Keratinocyte (primary cell): ENCODE results near the gene ANKRD39. TPM values are rescaled to one million over a fixed set of nuclear protein-coding genes. Genes with fewer than 3 reads are reported as not detected.
A peak's percentile ranks its signal among the peaks of the same experiment; 100 is the strongest.

Experiments used
- DNase-seq: peaks from one replicate; pipeline ENCODE4 v3.0.0-alpha.2; 2011; ENCODE audit warnings: low read depth, missing footprints, low spot score
- FAIRE-seq: peaks from 2 replicates; lab custom pipeline; 2011; peaks lifted over from hg19 to GRCh38; lab: Jason Lieb, UNC
- H2AFZ ChIP-seq: 2 replicates; pipeline ENCODE4 v1.6.0; 2012; ENCODE audit warnings: low read length, control low read depth, inconsistent platforms; ENCODE audit not compliant: control insufficient read depth
- H3K27ac ChIP-seq: 2 replicates; pipeline ENCODE4 v1.5.1; 2011; ENCODE audit warnings: low read length; ENCODE audit not compliant: control insufficient read depth, insufficient read depth
- H3K27me3 ChIP-seq: 3 replicates; pipeline ENCODE4 v1.6.0; 2011; ENCODE audit warnings: low read length; ENCODE audit not compliant: control insufficient read depth, insufficient read depth; ENCODE audit errors: extremely low read depth
- H3K36me3 ChIP-seq, 2 experiments: 2 replicates in 1 of 2; 3 replicates in 1 of 2; pipeline ENCODE4 v1.5.1; 2011; ENCODE audit warnings: low read length in 2 of 2, mild to moderate bottlenecking in 1 of 2; ENCODE audit not compliant: control insufficient read depth in 2 of 2, insufficient read depth in 2 of 2; ENCODE audit errors: extremely low read depth in 1 of 2
- H3K4me1 ChIP-seq: 3 replicates; pipeline ENCODE4 v1.5.1; 2011; ENCODE audit warnings: low read length; ENCODE audit not compliant: control insufficient read depth, insufficient read depth; ENCODE audit errors: extremely low read depth
- H3K4me2 ChIP-seq: 3 replicates; pipeline ENCODE4 v1.6.0; 2011; ENCODE audit warnings: low read depth, low read length; ENCODE audit not compliant: control insufficient read depth, insufficient read depth; ENCODE audit errors: extremely low read depth
- H3K4me3 ChIP-seq, 3 experiments: fragments of 200-600 bp in 1 of 3; sonication (generic) in 1 of 3; 2 replicates in 2 of 3; 3 replicates in 1 of 3; pipeline ENCODE4 v1.5.1; 2011 to 2016; ENCODE audit warnings: low read length in 3 of 3, mild to moderate bottlenecking in 3 of 3, control low read depth in 2 of 3, inconsistent platforms in 1 of 3, low read depth in 1 of 3, mixed read lengths in 1 of 3, mixed run types in 1 of 3, moderate library complexity in 1 of 3; ENCODE audit not compliant: control insufficient read depth in 2 of 3, insufficient read depth in 2 of 3; ENCODE audit errors: extremely low read depth in 1 of 3
- H3K79me2 ChIP-seq: 2 replicates; pipeline ENCODE4 v1.6.0; 2012; ENCODE audit warnings: low read length; ENCODE audit not compliant: control insufficient read depth, insufficient read depth
- H3K9ac ChIP-seq: 3 replicates; pipeline ENCODE4 v1.6.0; 2011; ENCODE audit warnings: low read length; ENCODE audit not compliant: control insufficient read depth, insufficient read depth; ENCODE audit errors: extremely low read depth
- H3K9me1 ChIP-seq: 3 replicates; pipeline ENCODE4 v1.6.0; 2011; ENCODE audit warnings: low read length; ENCODE audit not compliant: control insufficient read depth, insufficient read depth; ENCODE audit errors: extremely low read depth
- H3K9me3 ChIP-seq: 2 replicates; pipeline ENCODE4 v1.5.1; 2012; ENCODE audit warnings: low read depth, low read length; ENCODE audit not compliant: control insufficient read depth
- H4K20me1 ChIP-seq: 3 replicates; pipeline ENCODE4 v1.6.0; 2011; ENCODE audit warnings: low read length; ENCODE audit not compliant: control insufficient read depth, insufficient read depth; ENCODE audit errors: extremely low read depth
- CTCF ChIP-seq, 3 experiments: IDR thresholded peaks in 1 of 3; conservative IDR thresholded peaks in 1 of 3; optimal IDR thresholded peaks in 1 of 3; 2 replicates in 2 of 3; 3 replicates in 1 of 3; pipeline versions ENCODE3 to v1.5.1; 2011; ENCODE audit warnings: low read length in 3 of 3, mild to moderate bottlenecking in 3 of 3, moderate library complexity in 2 of 3, control low read depth in 1 of 3, inconsistent platforms in 1 of 3; ENCODE audit not compliant: insufficient read depth in 2 of 3; ENCODE audit errors: extremely low read depth in 1 of 3
- EZH2 ChIP-seq: IDR thresholded peaks from one replicate; pipeline ENCODE4 v1.6.1; 2012; ENCODE audit warnings: inconsistent platforms, mild to moderate bottlenecking, low read length, moderate library complexity
- dilution Hi-C: fragments of 300-500 bp; cut with MboI; formaldehyde crosslinking; loops from one replicate; pipeline ENCODE4 v1.7.0; 2020; ENCODE audit warnings: low sequenced_read_pairs; ENCODE audit not compliant: extremely low pct_ligation_motif_present
- polyA plus RNA-seq, 5 experiments: library from polyadenylated mRNA; depleted of rRNA in 3 of 5; stranded (reverse) in 3 of 5; stranded (forward) in 1 of 5; unstranded in 1 of 5; fragments of >200 nt; gene quantifications; 1 replicate in 1 of 5; 2 replicates in 3 of 5; 3 replicates in 1 of 5; pipeline versions ENCODE4 v1.2.1 to v1.2.3, GENCODE V29; 2011 to 2012; ENCODE audit warnings: missing spikeins in 2 of 5, low read depth in 1 of 5, low replicate concordance in 1 of 5

The ANKRD39 gene
- polyA plus RNA-seq, 1 donor (not counting 4 experiments of a cell fraction or from before 2014, with no cell fraction given) = 7.2 TPM

DNA sequence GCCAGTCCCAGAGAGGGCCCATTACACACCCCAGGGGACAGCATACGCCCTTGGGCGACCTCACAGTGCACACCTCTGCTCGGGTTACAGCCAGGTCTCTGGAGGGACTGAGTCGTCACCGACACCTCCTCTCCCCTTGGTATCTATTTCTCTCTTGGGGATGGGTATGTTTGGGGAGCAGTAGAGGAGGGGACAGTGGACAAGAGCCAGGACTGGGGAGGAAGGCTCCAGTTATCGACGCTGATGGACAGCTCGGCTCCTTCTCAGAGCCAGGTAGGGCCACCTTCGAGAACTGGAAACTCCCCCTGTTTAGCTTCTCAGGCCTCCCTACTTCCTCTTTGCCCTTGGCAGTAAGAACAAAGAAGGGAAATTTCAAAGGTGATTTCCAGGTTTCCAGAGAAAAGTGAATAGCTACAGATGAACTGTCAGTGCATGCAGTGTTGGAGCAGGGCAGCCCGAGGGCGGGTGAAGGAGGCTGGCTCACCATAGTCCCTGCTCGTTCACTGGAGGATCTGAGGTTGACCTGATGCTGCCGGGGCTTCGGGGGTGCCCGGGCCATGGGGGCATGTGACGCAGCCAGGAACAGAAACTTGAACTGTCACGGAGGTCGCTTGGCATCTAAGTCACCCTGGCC lies 16.5 kb upstream of the ANKRD39 start:
- Histone ChIP-seq H3K9me1 (peaks cover 3% of the 10 kb centered on the region), H3K4me3 (peak overlapping the region in 1 of 3 experiments; percentile 26), H3K4me2 (peak overlapping the region; percentile 51), H3K36me3 (no peaks in the 10 kb centered on the region), H4K20me1 (no peaks in the 10 kb centered on the region), H3K27me3 (peaks cover 3% of the 10 kb centered on the region), H3K9ac (peak overlapping the region; percentile 22), H3K4me1 (peaks cover 32% of the 10 kb centered on the region), H3K27ac (no peak overlapping the region), H3K79me2 (no peaks in the 10 kb centered on the region), H3K9me3 (no peaks in the 10 kb centered on the region), H2AFZ (no peak overlapping the region)
- FAIRE-seq (no peak), DNase-seq (no peak)
- TF ChIP-seq CTCF (optimal IDR thresholded peaks at IDR 0.05 in 1 of 3, IDR thresholded peaks at IDR 0.05 in 1 of 3, conservative IDR thresholded peaks at IDR 0.05 in 1 of 3; ENCODE audit: extremely low read depth in 1 of 3, insufficient read depth in 2 of 3, low read length in 3 of 3) (no peak), EZH2 (no peak)
- dilution Hi-C loops = no loop called here

GRCh38 chr2:96873651-96874096 lies 15.9 kb upstream of the ANKRD39 start:
- Histone ChIP-seq H3K4me2 (no peak overlapping the region), H3K9me1 (peaks cover 3% of the 10 kb centered on the region), H3K9me3 (no peaks in the 10 kb centered on the region), H3K4me1 (peaks cover 32% of the 10 kb centered on the region), H4K20me1 (no peaks in the 10 kb centered on the region), H3K79me2 (no peaks in the 10 kb centered on the region), H2AFZ (no peak overlapping the region), H3K27me3 (peaks cover 3% of the 10 kb centered on the region), H3K4me3 (no peak overlapping the region), H3K27ac (no peak overlapping the region), H3K9ac (peak overlapping the region; percentile 22), H3K36me3 (no peaks in the 10 kb centered on the region)
- no peak for DNase-seq
- FAIRE-seq = no peak
- no peak for TF ChIP-seq CTCF (optimal IDR thresholded peaks at IDR 0.05 in 1 of 3, IDR thresholded peaks at IDR 0.05 in 1 of 3, conservative IDR thresholded peaks at IDR 0.05 in 1 of 3; ENCODE audit: extremely low read depth in 1 of 3, insufficient read depth in 2 of 3, low read length in 3 of 3)
- TF ChIP-seq EZH2 = no peak
- dilution Hi-C loops = no loop called here
